ENCODE results near the gene SCUBE3.

Gene SCUBE3

DNA sequence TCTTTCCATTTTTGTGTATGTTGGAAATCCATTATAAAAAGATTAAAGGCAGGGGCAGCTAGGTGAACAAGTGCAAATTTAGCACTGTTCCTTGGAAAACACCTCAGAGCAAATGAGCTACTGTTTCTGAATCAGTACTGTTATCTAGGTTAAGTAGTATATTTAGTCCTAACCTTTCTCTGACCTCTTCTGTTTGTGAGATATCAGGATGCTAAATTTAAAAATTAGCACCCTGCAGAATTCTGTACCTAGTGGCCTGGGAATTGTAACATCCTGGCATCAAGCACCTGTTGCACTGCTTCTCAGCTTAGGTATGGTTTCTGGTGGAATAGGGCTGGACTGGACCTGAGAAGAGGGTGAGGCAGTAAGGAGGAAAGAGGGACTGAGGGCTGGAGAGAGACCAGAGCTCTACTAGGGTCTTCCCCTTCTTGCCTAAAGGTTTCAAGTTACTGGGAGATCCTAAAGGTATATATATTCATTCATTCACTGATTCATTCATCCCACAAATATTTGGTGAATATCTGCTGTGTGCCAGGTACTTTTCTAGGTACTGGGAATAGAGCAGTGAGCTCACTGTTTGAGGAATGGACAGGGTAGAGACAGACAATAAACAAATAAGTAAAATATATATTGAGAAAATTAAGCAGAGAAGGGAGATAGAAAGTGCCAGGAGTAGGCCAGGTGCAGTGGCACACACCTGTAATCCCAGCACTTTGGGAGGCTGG is 51.0 kb downstream of the SCUBE3 start:
- no peak overlapping the region for H3K4me3 ChIP-seq (ENCODE audit: low read length)
- no peak for DNase-seq (ENCODE audit: low read depth)
- no peak for TF ChIP-seq CTCF (conservative IDR thresholded peaks at IDR 0.05; ENCODE audit: low read depth, low read length)

DNA sequence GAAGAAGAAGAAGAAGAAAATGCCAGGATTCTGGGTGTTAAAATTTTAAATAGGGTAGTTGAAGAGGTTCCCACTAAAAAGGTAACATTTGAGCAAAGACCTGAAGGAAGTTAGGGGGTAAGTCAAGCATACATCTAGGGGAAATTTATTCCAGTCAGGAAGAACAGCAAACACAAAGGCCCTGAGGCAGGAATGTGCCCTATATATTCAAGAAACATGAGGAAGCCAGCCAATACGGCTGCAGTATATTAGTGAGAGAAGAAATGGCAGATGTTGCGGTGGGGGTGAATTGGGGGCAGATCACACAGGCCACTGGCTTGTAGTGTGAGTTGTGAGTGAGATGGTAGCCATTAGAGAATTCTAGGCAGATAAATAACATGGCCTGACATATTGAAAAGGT is 51.8 kb downstream of the SCUBE3 start:
- no peak for TF ChIP-seq CTCF (conservative IDR thresholded peaks at IDR 0.05; ENCODE audit: low read depth, low read length)
- no peak overlapping the region for H3K4me3 ChIP-seq (ENCODE audit: low read length)
- DNase-seq (ENCODE audit: low read depth) = no peak

- DNase-seq (ENCODE audit: low read depth) = no peak
- no peak for TF ChIP-seq CTCF (conservative IDR thresholded peaks at IDR 0.05; ENCODE audit: low read depth, low read length)
- no peak overlapping the region for H3K4me3 ChIP-seq (ENCODE audit: low read length)
Measured at GRCh38 chr6:35267446-35267845, 53.7 kb downstream of the SCUBE3 start.

- no peak for TF ChIP-seq CTCF (conservative IDR thresholded peaks at IDR 0.05; ENCODE audit: low read depth, low read length)
- DNase-seq (ENCODE audit: low read depth) = no peak
Measured at GRCh38 chr6:35267897-35268296, 54.1 kb downstream of the SCUBE3 start.

GRCh38 chr6:35272005-35272404 is 58.2 kb downstream of the SCUBE3 start:
- no peak for DNase-seq (ENCODE audit: low read depth)
- TF ChIP-seq CTCF (conservative IDR thresholded peaks at IDR 0.05; ENCODE audit: low read depth, low read length) = no peak
- no peak overlapping the region for H3K4me3 ChIP-seq (ENCODE audit: low read length)

More at GRCh38 chr6:35267897-35268296, 54.1 kb downstream of the SCUBE3 start:
- H3K4me3 ChIP-seq (ENCODE audit: low read length) = no peak overlapping the region

GRCh38 chr6:35273822-35274559 is 60.2 kb downstream of the SCUBE3 start:
- no peak overlapping the region for H3K4me3 ChIP-seq (ENCODE audit: low read length)
- no peak for DNase-seq (ENCODE audit: low read depth)
- no peak for TF ChIP-seq CTCF (conservative IDR thresholded peaks at IDR 0.05; ENCODE audit: low read depth, low read length)
